ENCODE results near the gene CDK5RAP1. TPM values are rescaled to one million over a fixed set of nuclear protein-coding genes. Genes with fewer than 3 reads are reported as not detected.

CDK5RAP1 gene
- total RNA-seq, 1 donor, result 22.5 TPM

- DNase-seq (ENCODE audit: low read depth), result peak; percentile 3
- H3K4me3 ChIP-seq (ENCODE audit: low read depth, low read length), result no peak overlapping the region
- TF ChIP-seq CTCF (IDR thresholded peaks at IDR 0.05; ENCODE audit: insufficient read depth, low read depth, low read length), result peak; percentile 6
These were observed 64.2 kb downstream of the CDK5RAP1 start for GRCh38 chr20:33337119-33337518.

GRCh38 chr20:33336375-33336774, 64.9 kb downstream of the CDK5RAP1 start:
- no peak for TF ChIP-seq CTCF (IDR thresholded peaks at IDR 0.05; ENCODE audit: insufficient read depth, low read depth, low read length)
- H3K4me3 ChIP-seq (ENCODE audit: low read depth, low read length), result no peak overlapping the region
- DNase-seq (ENCODE audit: low read depth), result no peak

GRCh38 chr20:33334111-33334510, 67.2 kb downstream of the CDK5RAP1 start:
- no peak for TF ChIP-seq CTCF (IDR thresholded peaks at IDR 0.05; ENCODE audit: insufficient read depth, low read depth, low read length)
- no peak overlapping the region for H3K4me3 ChIP-seq (ENCODE audit: low read depth, low read length)
- DNase-seq (ENCODE audit: low read depth), result no peak

GRCh38 chr20:33333616-33334015, 67.7 kb downstream of the CDK5RAP1 start:
- H3K4me3 ChIP-seq (ENCODE audit: low read depth, low read length), result no peak overlapping the region
- DNase-seq (ENCODE audit: low read depth), result no peak
- TF ChIP-seq CTCF (IDR thresholded peaks at IDR 0.05; ENCODE audit: insufficient read depth, low read depth, low read length), result no peak

- no peak for TF ChIP-seq CTCF (IDR thresholded peaks at IDR 0.05; ENCODE audit: insufficient read depth, low read depth, low read length)
- no peak for DNase-seq (ENCODE audit: low read depth)
- no peak overlapping the region for H3K4me3 ChIP-seq (ENCODE audit: low read depth, low read length)
These were observed 68.3 kb downstream of the CDK5RAP1 start for GRCh38 chr20:33332905-33333456.

- DNase-seq (ENCODE audit: low read depth), result no peak
- TF ChIP-seq CTCF (IDR thresholded peaks at IDR 0.05; ENCODE audit: insufficient read depth, low read depth, low read length), result no peak
- H3K4me3 ChIP-seq (ENCODE audit: low read depth, low read length), result no peak overlapping the region
These were observed 72.9 kb downstream of the CDK5RAP1 start for GRCh38 chr20:33328157-33329137.

Measured in fibroblast of villous mesenchyme (primary cell).